Endothelial cell of umbilical vein (primary cell): ENCODE measurements around the gene BTN3A1. TPM values are rescaled to one million over a fixed set of nuclear protein-coding genes. Genes with fewer than 3 reads are reported as not detected.

Experiments
- BruUV-seq: library from RNA; stranded (reverse); fragments of 400-500 nt; replicated peaks from 2 replicates; lab custom pipeline; 2021; lab: Mats Ljungman, UMichigan
- CTCF ChIA-PET: fragments of 300-600, 350-600 bp; sonication (Branson Sonifier 250); formaldehyde crosslinking; loops from one replicate; lab custom pipeline; 2021; ENCODE audit warnings: antibody characterized with exemption, inconsistent platforms; lab: Charles Lee
- POLR2A ChIA-PET: fragments of 300-600, 350-600 bp; sonication (Branson Sonifier 250); formaldehyde crosslinking; loops from one replicate; lab custom pipeline; 2021; ENCODE audit warnings: antibody characterized with exemption, inconsistent platforms; lab: Charles Lee
- DNase-seq: peaks from one replicate; pipeline ENCODE4 v3.0.0-alpha.2; 2011; ENCODE audit warnings: low read depth, low spot score
- FAIRE-seq: peaks from 2 replicates; lab custom pipeline; 2011; peaks lifted over from hg19 to GRCh38; lab: Jason Lieb, UNC
- H2AFZ ChIP-seq: 2 replicates; pipeline ENCODE4 v1.6.0; 2012; ENCODE audit warnings: low read depth, low read length, control low read depth, inconsistent platforms
- H3K27ac ChIP-seq: 2 replicates; pipeline ENCODE4 v1.5.1; 2011; ENCODE audit warnings: low read depth, mild to moderate bottlenecking, control low read depth, low read length, moderate library complexity; ENCODE audit not compliant: insufficient read depth
- H3K27me3 ChIP-seq, 2 experiments: 2 replicates each; pipeline versions ENCODE4 v1.6.0 to v1.6.1; 2011; ENCODE audit warnings: low read length in 2 of 2, mixed read lengths in 1 of 2; ENCODE audit not compliant: control insufficient read depth in 2 of 2, insufficient read depth in 2 of 2
- H3K36me3 ChIP-seq, 2 experiments: 2 replicates in 1 of 2; 3 replicates in 1 of 2; pipeline ENCODE4 v1.5.1; 2011; ENCODE audit warnings: low read length in 2 of 2, mild to moderate bottlenecking in 1 of 2, moderate library complexity in 1 of 2; ENCODE audit not compliant: control insufficient read depth in 2 of 2, insufficient read depth in 2 of 2; ENCODE audit errors: extremely low read depth in 1 of 2
- H3K4me1 ChIP-seq: 3 replicates; pipeline ENCODE4 v1.5.1; 2011; ENCODE audit warnings: mild to moderate bottlenecking, low read length; ENCODE audit not compliant: control insufficient read depth, insufficient read depth; ENCODE audit errors: extremely low read depth
- H3K4me2 ChIP-seq: 2 replicates; pipeline ENCODE4 v1.6.1; 2011; ENCODE audit warnings: low read length, control low read depth, mixed read lengths; ENCODE audit not compliant: insufficient read depth
- H3K4me3 ChIP-seq, 3 experiments: fragments of 200-600 bp in 1 of 3; sonication (generic), shearing (Covaris generic) in 1 of 3; replicated peaks in 1 of 3; 2 replicates each; pipeline ENCODE4 v1.5.1; 2011 to 2016; ENCODE audit warnings: control low read depth in 3 of 3, low read length in 3 of 3, mild to moderate bottlenecking in 2 of 3, inconsistent platforms in 1 of 3, low read depth in 1 of 3, moderate library complexity in 1 of 3; ENCODE audit not compliant: insufficient read depth in 1 of 3
- H3K79me2 ChIP-seq: 2 replicates; pipeline ENCODE4 v1.6.0; 2012; ENCODE audit warnings: low read length, inconsistent platforms; ENCODE audit not compliant: control insufficient read depth, insufficient read depth
- H3K9ac ChIP-seq: replicated peaks from 2 replicates; pipeline ENCODE3; 2011; ENCODE audit warnings: low read length, control low read depth; ENCODE audit not compliant: insufficient read depth; ENCODE audit errors: extremely low read depth
- H3K9me1 ChIP-seq: replicated peaks from 3 replicates; pipeline ENCODE4 v1.6.0; 2011; ENCODE audit warnings: mild to moderate bottlenecking, low read length; ENCODE audit not compliant: control insufficient read depth, insufficient read depth; ENCODE audit errors: extremely low read depth
- H3K9me3 ChIP-seq: replicated peaks from 2 replicates; pipeline ENCODE4 v1.5.1; 2012; ENCODE audit warnings: low read length, inconsistent platforms; ENCODE audit not compliant: control insufficient read depth, insufficient read depth
- H4K20me1 ChIP-seq: replicated peaks from 2 replicates; pipeline ENCODE3; 2011; ENCODE audit warnings: mild to moderate bottlenecking, low read length; ENCODE audit not compliant: control insufficient read depth, insufficient read depth; ENCODE audit errors: extremely low read depth
- CTCF ChIP-seq, 2 donors: IDR thresholded peaks; 1 replicate in 1 of 2; 2 replicates in 1 of 2; pipeline ENCODE4 v1.5.1; 2011; ENCODE audit warnings: low read length in 2 of 2, mild to moderate bottlenecking in 2 of 2, moderate library complexity in 2 of 2, control low read depth in 1 of 2, inconsistent platforms in 1 of 2, low read depth in 1 of 2; ENCODE audit not compliant: insufficient read depth in 1 of 2; ENCODE audit errors: extremely low read depth in 1 of 2
- EZH2 ChIP-seq: IDR thresholded peaks from 2 replicates; pipeline ENCODE4 v1.6.1; 2012; ENCODE audit warnings: borderline replicate concordance, low read depth, mild to moderate bottlenecking, moderate library complexity, low read length, inconsistent platforms; ENCODE audit not compliant: severe bottlenecking
- FOS ChIP-seq: IDR thresholded peaks from 2 replicates; pipeline ENCODE4 v1.6.1; 2011; ENCODE audit warnings: mild to moderate bottlenecking, low read length, moderate library complexity, borderline replicate concordance; ENCODE audit not compliant: insufficient read depth
- GATA2 ChIP-seq: IDR thresholded peaks from 2 replicates; pipeline ENCODE4 v1.7.0; 2011; ENCODE audit warnings: low read depth, mild to moderate bottlenecking, moderate library complexity, mixed read lengths, low read length; ENCODE audit not compliant: insufficient read length, insufficient read depth
- JUN ChIP-seq: IDR thresholded peaks from 2 replicates; pipeline ENCODE4 v1.6.1; 2011; ENCODE audit warnings: borderline replicate concordance, low read depth; ENCODE audit not compliant: insufficient read length, insufficient read depth
- MYC ChIP-seq: IDR thresholded peaks from one replicate; pipeline ENCODE4 v1.6.1; 2011; ENCODE audit warnings: mild to moderate bottlenecking, low read depth, low read length
- POLR2A ChIP-seq: IDR thresholded peaks from 2 replicates; pipeline ENCODE4 v1.6.1; 2012; ENCODE audit warnings: low read depth, mild to moderate bottlenecking, control low read depth, low read length
- POLR2AphosphoS5 ChIP-seq: IDR thresholded peaks from 2 replicates; pipeline ENCODE4 v1.6.1; 2012; ENCODE audit warnings: low read depth, mild to moderate bottlenecking, control low read depth, low read length, moderate library complexity; ENCODE audit not compliant: insufficient read depth
- dilution Hi-C: fragments of 300-500 bp; cut with MboI; formaldehyde crosslinking; loops from one replicate; pipeline ENCODE4 v1.15.0; 2019; ENCODE audit warnings: low sequenced_read_pairs; ENCODE audit not compliant: extremely low pct_ligation_motif_present
- intact Hi-C: fragments of 100-400 bp; cut with micrococcal nuclease; formaldehyde crosslinking; loops from one replicate; pipeline ENCODE4 v1.10.0; 2022
- polyA plus RNA-seq, 4 experiments: library from polyadenylated mRNA; depleted of rRNA in 3 of 4; stranded (reverse) in 3 of 4; unstranded in 1 of 4; fragments of >200 nt; gene quantifications; 2 replicates each; pipeline versions ENCODE4 v1.2.1 to v1.2.3, GENCODE V29; 2011 to 2012; ENCODE audit warnings: missing spikeins in 1 of 4
- total RNA-seq: library from RNA; stranded (reverse); gene quantifications from 2 replicates; pipeline ENCODE4 v1.2.3, GENCODE V29; 2021
- TF ChIP-seq, protein P1 (sequence below): IDR thresholded peaks from 2 replicates; pipeline ENCODE4 v1.6.1; 2011; ENCODE audit not compliant: insufficient read depth, insufficient read length

Gene BTN3A1
- total and polyA plus RNA-seq, 2 donors (not counting 3 experiments of a cell fraction or from before 2014, with no cell fraction given), result 7.6 to 12.1 TPM

GRCh38 chr6:26415036-26415614 is 13.1 kb downstream of the BTN3A1 start:
- ChIA-PET CTCF (no interaction called here), POLR2A (no interaction called here)
- Histone ChIP-seq H2AFZ (no peak overlapping the region), H3K79me2 (no peaks in the 10 kb centered on the region), H3K9me1 (no peaks in the 10 kb centered on the region), H3K9ac (no peak overlapping the region), H3K9me3 (no peaks in the 10 kb centered on the region), H3K36me3 (no peaks in the 10 kb centered on the region), H3K4me3 (no peak overlapping the region), H4K20me1 (no peaks in the 10 kb centered on the region), H3K4me2 (no peak overlapping the region), H3K27me3 (no peaks in the 10 kb centered on the region), H3K4me1 (peaks cover 13% of the 10 kb centered on the region), H3K27ac (no peak overlapping the region)
- BruUV-seq, result no TSS peak
- intact Hi-C loops, result no loop called here
- DNase-seq (no peak), FAIRE-seq (no peak)
- dilution Hi-C loops, result no loop called here
- TF ChIP-seq EZH2 (no peak), CTCF (IDR thresholded peaks at IDR 0.05; ENCODE audit: extremely low read depth in 1 of 2, insufficient read depth in 1 of 2, low read depth in 1 of 2, low read length in 2 of 2) (no peak), JUN (no peak), POLR2AphosphoS5 (no peak), POLR2A (no peak), MYC (no peak), FOS (no peak), GATA2 (no peak)
- TF ChIP-seq, protein P1, sequence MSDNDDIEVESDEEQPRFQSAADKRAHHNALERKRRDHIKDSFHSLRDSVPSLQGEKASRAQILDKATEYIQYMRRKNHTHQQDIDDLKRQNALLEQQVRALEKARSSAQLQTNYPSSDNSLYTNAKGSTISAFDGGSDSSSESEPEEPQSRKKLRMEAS, result no peak
